PC-3 (cell line): ENCODE results near the gene TNFSF11.

Source experiments
- EZH2 ChIP-seq: fragments of 300-600 bp; sonication (generic); IDR thresholded peaks from one replicate; pipeline ENCODE4 v1.6.1; 2017; ENCODE audit warnings: antibody characterized with exemption, mild to moderate bottlenecking, low read length; ENCODE audit not compliant: unreplicated experiment
- EZH2phosphoT487 ChIP-seq: fragments of 300-600 bp; sonication (generic); IDR thresholded peaks from 2 replicates; pipeline ENCODE4 v1.6.1; 2018; ENCODE audit warnings: mild to moderate bottlenecking, antibody characterized with exemption, low read length, borderline replicate concordance
- TF ChIP-seq, protein P1 (sequence below): fragments of 300-600 bp; sonication (generic); conservative IDR thresholded peaks from 2 replicates; pipeline ENCODE4 v1.5.1; 2017; ENCODE audit warnings: antibody characterized with exemption, low read depth, mild to moderate bottlenecking, low read length

DNA sequence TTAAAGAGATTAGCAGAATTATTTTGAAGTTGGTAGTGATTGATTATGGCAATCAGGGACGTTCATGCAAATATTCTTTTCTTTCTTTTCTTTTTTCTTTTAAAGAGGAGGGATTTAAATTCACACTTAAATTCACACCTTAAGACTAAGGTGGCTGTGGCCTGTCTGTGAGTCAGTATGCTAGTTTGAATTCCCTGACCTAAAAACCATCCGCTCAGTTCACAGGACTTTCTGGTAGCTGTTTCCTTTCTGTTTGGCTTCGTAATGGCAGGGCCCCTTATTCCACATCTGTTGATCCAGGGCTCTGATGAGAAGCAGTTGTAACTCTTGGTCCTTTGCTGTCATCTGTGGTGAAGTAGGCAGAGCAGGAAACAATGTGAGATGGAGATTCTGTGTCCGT, 7.5 kb downstream of the TNFSF11 start:
- TF ChIP-seq, protein P1, sequence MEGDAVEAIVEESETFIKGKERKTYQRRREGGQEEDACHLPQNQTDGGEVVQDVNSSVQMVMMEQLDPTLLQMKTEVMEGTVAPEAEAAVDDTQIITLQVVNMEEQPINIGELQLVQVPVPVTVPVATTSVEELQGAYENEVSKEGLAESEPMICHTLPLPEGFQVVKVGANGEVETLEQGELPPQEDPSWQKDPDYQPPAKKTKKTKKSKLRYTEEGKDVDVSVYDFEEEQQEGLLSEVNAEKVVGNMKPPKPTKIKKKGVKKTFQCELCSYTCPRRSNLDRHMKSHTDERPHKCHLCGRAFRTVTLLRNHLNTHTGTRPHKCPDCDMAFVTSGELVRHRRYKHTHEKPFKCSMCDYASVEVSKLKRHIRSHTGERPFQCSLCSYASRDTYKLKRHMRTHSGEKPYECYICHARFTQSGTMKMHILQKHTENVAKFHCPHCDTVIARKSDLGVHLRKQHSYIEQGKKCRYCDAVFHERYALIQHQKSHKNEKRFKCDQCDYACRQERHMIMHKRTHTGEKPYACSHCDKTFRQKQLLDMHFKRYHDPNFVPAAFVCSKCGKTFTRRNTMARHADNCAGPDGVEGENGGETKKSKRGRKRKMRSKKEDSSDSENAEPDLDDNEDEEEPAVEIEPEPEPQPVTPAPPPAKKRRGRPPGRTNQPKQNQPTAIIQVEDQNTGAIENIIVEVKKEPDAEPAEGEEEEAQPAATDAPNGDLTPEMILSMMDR = no peak
- TF ChIP-seq EZH2 = no peak
- TF ChIP-seq EZH2phosphoT487 = no peak
